ENCODE measurements around the gene ERN1.

The ERN1 gene

DNA sequence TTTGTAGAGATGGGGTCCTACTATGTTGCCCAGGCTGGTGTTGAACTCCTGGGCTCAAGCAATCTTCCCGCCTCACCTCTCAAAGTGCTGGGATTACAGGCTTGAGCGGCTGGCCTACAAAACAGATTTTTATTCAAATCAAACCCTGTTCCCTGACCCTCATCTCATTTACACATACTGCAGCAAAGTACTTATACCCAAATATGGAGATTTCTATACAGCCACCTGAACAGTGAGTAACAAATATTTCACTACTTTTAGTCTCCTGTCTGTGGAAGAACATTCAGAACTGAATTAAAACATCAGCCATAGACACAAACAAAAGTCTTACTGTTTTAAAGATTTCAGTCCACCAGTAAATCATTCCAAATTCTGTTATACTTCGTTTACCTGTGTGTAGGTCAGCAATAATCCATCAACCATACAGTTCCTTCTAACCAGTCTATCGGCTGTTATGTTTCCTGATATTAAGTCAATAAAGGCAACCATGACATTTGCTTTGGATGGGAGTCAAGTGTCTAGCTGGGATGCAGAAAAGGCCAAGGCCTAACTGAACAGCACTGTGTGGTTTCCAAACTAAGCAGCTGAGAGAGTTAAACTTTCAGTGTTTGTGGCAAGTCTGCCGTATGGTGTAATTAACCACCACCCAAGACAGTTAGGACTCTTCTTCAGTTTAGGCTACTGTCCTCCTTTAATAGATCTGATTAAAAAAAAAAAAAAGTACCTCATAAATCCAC, 22.3 kb downstream of the ERN1 start:
- no peak for DNase-seq

DNA sequence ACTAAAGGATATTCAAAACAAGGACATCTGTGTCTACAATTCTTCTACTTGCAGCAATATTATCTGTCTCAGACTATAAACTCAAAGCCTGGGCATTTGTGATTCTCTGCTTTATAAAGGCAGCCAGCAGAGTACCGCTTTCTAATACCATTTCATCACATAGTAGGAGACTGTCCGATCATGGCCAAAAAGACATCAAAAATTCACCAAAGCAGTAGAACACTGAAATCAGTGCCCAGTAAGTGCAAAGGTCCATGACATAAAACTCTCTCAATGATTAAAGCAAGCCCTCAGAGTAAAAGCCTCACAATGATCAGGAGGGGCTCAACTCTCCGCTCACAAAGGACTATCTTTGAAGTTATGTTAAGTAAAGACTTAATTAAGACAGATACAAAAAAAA, 23.0 kb downstream of the ERN1 start:
- no peak for DNase-seq

- no peak for DNase-seq
Observed at GRCh38 chr17:64103391-64104364, 26.3 kb downstream of the ERN1 start.

GRCh38 chr17:64102627-64103390, 27.1 kb downstream of the ERN1 start:
- DNase-seq = no peak

DNA sequence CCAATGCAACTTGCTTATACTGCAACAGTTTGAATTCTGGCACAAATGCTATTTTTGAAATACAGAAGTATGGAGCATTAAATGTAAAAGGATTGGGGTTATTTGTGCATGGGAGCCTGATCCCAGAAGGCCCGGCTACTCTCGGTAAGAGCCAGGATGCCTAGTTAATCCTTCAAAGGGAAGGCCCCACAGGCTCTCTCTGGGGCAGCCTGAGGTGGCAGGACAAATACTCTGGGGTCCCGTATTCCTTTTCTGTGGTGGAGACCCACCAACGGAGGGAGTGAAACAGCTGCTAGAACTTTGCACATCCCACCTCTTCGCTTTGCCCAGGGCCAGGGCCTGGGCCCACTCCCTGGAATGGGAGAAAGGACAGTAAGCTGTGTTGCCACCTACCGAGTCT, 30.4 kb downstream of the ERN1 start:
- DNase-seq = no peak

- DNase-seq = no peak
Observed at GRCh38 chr17:64097196-64097936, 32.6 kb downstream of the ERN1 start.

DNA sequence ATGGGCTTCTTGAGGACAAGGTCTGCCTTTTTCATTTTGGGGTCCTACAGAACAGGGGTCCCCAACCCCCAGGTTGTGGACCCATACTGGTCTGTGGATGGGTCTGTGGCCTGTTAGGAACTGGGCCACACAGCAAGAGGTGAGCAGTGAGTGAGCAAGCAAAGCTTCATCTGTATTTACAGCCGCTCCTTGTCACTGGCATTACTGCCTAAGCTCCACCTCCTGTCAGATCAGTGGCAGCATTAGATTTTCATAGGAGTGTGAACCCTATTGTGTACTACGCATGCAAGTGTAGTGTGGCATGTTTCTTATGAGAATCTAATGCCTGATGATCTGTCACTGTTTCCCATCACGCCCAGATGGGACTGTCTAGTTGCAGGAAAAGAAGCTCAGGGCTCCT, 33.9 kb downstream of the ERN1 start:
- DNase-seq = no peak

- DNase-seq = no peak
Observed at GRCh38 chr17:64095144-64095882, 34.6 kb downstream of the ERN1 start.

DNA sequence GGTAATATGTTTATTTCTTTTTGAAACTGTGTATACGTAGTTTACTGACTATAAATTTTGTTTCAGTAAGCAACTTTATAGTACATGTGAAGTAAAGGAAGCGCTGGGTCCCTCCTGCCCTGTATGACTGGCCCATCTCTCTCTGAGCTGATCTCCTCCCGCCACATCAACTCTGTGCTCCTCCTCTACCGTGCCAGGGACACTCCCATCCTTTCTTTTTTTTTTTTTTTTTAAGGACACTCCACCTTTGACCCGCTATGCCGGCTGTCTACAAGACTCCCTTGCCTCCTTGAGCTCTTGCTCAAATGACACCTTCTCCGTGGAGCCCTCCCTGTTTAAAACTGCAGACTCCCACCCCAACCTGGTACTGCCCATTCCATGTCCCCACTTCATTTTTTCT, 35.5 kb downstream of the ERN1 start:
- no peak for DNase-seq

DNA sequence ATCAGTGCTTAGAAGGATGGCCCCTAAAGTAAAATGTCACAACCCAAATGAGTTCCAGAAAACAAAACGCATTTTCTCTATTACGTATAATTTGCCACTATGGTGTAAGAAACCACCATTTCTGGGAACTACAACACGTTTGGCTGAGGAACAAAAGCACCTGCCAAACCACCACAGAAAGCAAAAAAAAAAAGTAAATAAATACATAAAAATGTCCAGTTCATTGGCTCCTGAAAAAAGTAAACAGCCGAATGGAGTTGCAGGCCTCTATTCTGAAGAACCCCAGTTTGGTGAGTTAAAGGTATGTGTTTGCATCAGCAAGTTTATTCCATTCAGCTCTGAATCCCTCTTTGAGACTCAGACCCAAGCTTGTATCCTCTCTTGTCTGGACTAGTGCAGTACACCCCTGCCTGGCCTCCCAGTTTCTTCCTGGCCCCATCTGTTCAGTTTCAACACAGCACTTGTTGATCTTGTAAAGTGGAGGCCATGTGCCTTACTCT, 36.9 kb downstream of the ERN1 start:
- DNase-seq = no peak

GRCh38 chr17:64092113-64092512, 37.8 kb downstream of the ERN1 start:
- DNase-seq = no peak

- DNase-seq = no peak
Observed at GRCh38 chr17:64091571-64091970, 38.4 kb downstream of the ERN1 start.

DNA sequence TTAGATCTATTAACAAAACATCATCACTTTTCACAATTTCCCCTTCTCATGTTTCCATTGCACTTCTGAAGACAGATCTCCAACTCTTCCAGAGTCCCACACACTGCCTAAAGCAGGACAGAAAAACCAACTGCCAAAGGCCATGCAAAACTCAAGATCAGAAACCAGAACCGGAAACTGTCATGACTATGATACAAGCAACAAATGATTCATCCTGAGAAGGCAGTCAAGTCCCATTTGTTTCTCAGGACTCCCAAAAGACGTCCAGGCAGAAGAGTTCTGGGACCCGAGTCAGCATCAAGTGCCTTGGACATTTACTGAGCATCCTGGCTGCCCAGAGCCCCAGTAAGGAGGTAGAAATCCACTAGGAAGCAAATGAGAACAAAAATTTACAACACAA, 38.8 kb downstream of the ERN1 start:
- no peak for DNase-seq

- no peak for DNase-seq
Observed at GRCh38 chr17:64090144-64090543, 39.8 kb downstream of the ERN1 start.

- no peak for DNase-seq
Observed at GRCh38 chr17:64087252-64088005, 42.5 kb downstream of the ERN1 start.

DNA sequence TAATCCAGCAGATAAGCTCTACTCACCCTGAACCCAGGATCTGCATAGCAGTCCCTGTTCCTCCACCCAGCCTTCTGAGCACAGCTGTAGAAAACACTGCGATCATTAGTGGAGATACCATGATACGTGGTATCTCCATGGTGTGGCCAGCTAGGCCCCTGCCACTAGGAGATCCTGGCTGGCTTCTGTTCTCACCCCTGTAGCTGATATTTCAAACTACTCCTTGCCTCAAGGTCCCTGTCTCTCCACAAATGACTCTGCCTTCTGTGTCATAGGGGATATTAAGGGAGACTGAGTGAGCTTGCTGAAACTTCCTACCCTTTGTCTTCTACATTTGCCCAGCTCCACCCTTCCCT, 44.3 kb downstream of the ERN1 start:
- no peak for DNase-seq

GRCh38 chr17:64084940-64085649, 44.8 kb downstream of the ERN1 start:
- DNase-seq = no peak

DNA sequence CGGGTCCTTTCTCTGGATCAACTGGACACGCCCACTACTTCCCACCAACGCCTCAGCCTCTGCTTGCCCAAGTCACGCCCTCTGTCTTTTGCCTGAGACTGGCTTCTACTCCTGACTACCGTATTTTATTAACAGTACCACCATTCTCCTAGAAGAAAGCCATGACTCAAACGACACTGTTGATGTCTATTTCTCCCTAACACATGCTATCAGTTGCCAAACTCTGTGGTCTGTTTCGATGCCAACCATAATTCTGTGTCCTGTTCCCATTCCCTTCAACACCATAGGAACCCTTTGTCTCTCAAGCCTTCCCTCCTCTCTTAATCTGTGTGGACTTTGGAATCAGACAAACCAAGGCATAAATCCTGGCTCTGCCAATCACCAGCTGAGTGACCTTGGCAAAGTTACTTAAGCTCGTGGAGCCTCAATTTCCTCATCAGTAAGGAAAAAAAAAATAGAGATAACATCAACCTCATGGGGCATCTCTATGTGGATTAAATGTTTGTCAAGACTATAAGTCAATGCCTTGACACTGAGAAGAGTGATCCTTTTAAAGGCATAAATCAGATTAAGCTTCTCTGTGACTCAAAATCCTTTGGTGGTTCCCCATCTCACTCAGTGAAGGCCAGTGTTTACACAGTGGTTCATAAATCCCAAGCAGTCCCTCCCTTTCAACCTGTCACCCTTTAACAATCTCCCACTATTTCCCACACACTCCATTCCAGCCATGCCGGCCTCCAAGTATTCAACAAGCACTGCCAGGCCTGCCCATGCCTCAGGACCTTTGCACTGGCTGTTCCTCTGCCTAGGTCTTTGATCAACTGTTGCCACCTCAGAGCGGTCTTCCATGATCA, 45.6 kb downstream of the ERN1 start:
- no peak for DNase-seq

GRCh38 chr17:64083563-64084085, 46.3 kb downstream of the ERN1 start:
- DNase-seq = no peak

All from hippocampal formation (tissue), 2 donors.